ENCODE data around the gene ZNF862. TPM values are rescaled to one million over a fixed set of nuclear protein-coding genes. Genes with fewer than 3 reads are reported as not detected.

ZNF862 gene
- polyA plus RNA-seq, 1 of the 3 experiments (the other 2 are of a cell fraction), result 17.3 TPM

DNA sequence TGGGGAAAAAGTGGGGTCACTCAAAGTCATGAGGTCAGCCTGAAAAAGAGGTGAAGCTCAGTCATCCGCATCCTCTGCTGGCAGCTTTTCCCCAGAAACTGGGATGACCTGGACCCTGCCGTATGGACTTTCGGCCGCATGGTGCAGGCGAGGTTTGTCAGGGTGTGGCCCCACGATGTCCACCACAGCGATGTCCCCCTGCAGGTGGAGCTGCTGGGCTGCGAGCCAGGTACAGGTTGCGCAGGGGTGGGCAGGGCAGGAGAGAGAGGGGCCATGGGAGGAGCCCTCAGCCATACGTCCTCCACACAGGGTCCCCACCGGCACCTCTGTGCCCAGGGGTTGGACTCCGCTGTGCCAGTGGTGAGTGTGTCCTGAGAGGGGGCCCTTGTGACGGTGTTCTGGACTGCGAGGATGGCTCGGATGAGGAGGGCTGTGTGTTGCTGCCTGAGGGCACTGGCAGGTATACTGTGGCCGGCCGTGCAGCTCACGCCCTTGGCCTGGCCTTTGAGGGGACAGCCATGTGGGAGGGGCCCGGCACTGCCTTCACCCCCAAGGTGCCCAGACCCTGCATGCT lies 41.8 kb upstream of the ZNF862 start:
- no peak for DNase-seq
- no peaks in the 10 kb centered on the region for H3K9me3 ChIP-seq
- H3K4me1 ChIP-seq (ENCODE audit: control insufficient read depth in 1 of 2, insufficient read depth in 2 of 2, low read depth in 1 of 2, low read length in 1 of 2), result peaks cover 0 to 4% of the 10 kb centered on the region in 2 experiments; a peak in 1 of 4 replicates
- TF ChIP-seq, protein P1, sequence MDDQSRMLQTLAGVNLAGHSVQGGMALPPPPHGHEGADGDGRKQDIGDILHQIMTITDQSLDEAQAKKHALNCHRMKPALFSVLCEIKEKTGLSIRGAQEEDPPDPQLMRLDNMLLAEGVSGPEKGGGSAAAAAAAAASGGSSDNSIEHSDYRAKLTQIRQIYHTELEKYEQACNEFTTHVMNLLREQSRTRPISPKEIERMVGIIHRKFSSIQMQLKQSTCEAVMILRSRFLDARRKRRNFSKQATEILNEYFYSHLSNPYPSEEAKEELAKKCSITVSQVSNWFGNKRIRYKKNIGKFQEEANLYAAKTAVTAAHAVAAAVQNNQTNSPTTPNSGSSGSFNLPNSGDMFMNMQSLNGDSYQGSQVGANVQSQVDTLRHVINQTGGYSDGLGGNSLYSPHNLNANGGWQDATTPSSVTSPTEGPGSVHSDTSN (IDR thresholded peaks at IDR 0.05), result no peak
- no peak for TF ChIP-seq SMC3 (IDR thresholded peaks at IDR 0.05; ENCODE audit: low read depth, low read length)
- TF ChIP-seq CTCF (IDR thresholded peaks at IDR 0.05), result no peak
- no peak for TF ChIP-seq GABPA (IDR thresholded peaks at IDR 0.05; ENCODE audit: low read depth)
- TF ChIP-seq FOXM1 (IDR thresholded peaks at IDR 0.05; ENCODE audit: low read depth), result no peak
- no peak for TF ChIP-seq SIN3A (IDR thresholded peaks at IDR 0.05; ENCODE audit: borderline replicate concordance, low read depth, low read length)
- no peak for TF ChIP-seq POLR2AphosphoS5 (IDR thresholded peaks at IDR 0.05; ENCODE audit: low read depth, low read length)
- TF ChIP-seq, protein P2, sequence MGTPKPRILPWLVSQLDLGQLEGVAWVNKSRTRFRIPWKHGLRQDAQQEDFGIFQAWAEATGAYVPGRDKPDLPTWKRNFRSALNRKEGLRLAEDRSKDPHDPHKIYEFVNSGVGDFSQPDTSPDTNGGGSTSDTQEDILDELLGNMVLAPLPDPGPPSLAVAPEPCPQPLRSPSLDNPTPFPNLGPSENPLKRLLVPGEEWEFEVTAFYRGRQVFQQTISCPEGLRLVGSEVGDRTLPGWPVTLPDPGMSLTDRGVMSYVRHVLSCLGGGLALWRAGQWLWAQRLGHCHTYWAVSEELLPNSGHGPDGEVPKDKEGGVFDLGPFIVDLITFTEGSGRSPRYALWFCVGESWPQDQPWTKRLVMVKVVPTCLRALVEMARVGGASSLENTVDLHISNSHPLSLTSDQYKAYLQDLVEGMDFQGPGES (IDR thresholded peaks at IDR 0.05; ENCODE audit: low read depth, low read length), result no peak
- no peak for TF ChIP-seq ELF1 (IDR thresholded peaks at IDR 0.05)
- TF ChIP-seq, protein P3, sequence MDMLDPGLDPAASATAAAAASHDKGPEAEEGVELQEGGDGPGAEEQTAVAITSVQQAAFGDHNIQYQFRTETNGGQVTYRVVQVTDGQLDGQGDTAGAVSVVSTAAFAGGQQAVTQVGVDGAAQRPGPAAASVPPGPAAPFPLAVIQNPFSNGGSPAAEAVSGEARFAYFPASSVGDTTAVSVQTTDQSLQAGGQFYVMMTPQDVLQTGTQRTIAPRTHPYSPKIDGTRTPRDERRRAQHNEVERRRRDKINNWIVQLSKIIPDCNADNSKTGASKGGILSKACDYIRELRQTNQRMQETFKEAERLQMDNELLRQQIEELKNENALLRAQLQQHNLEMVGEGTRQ (IDR thresholded peaks at IDR 0.05; ENCODE audit: borderline replicate concordance, low read depth, low read length), result no peak
- TF ChIP-seq TEAD4 (IDR thresholded peaks at IDR 0.05; ENCODE audit: borderline replicate concordance, insufficient read depth), result no peak
- no peak for TF ChIP-seq MAX (IDR thresholded peaks at IDR 0.05; ENCODE audit: low read depth)
- no peak for TF ChIP-seq TAF1 (IDR thresholded peaks at IDR 0.05; ENCODE audit: borderline replicate concordance, low read depth, low read length)
- TF ChIP-seq NFIC (IDR thresholded peaks at IDR 0.05; ENCODE audit: borderline replicate concordance), result no peak
- TF ChIP-seq NRF1 (IDR thresholded peaks at IDR 0.05; ENCODE audit: low read depth, low read length), result no peak
- no peak overlapping the region for H3K4me2 ChIP-seq
- no peaks in the 10 kb centered on the region for H3K9me2 ChIP-seq
- H3K79me2 ChIP-seq (ENCODE audit: insufficient read depth), result no peaks in the 10 kb centered on the region
- ChIA-PET CTCF (interaction anchor here (0.8 to 16.9 kb wide), 4 partner anchors 11 to 54 kb away, joined by 3 to 189 read pairs (median 6); no protein-coding TSS in a partner anchor), POLR2A (interaction anchor here (0.6 kb wide), 1 partner anchor 681 kb away, joined by 7 read pairs; no protein-coding TSS in a partner anchor)
- H4K20me1 ChIP-seq (ENCODE audit: insufficient read depth), result no peaks in the 10 kb centered on the region
- H3K27me3 ChIP-seq (ENCODE audit: insufficient read depth), result peaks cover 15% of the 10 kb centered on the region; the same call in 1 of the 2 replicates
- no peak overlapping the region for H2AFZ ChIP-seq (ENCODE audit: low read depth)
- no peak overlapping the region for H3K27ac ChIP-seq (ENCODE audit: low read depth in 2 of 2, low read length in 1 of 2)
- H3K4me3 ChIP-seq (ENCODE audit: low read depth in 2 of 2, low read length in 1 of 2), result no peak overlapping the region
- no peaks in the 10 kb centered on the region for H3F3A ChIP-seq (replicated peaks; ENCODE audit: insufficient read depth)
- H3K9ac ChIP-seq, result no peak overlapping the region
- no peaks in the 10 kb centered on the region for H3K36me3 ChIP-seq (replicated peaks in 1 of 2; ENCODE audit: control insufficient read depth in 1 of 2, insufficient read depth in 2 of 2, low read length in 1 of 2)
- 71% methylated on average over 18 of the region's 19 CpGs for WGBS (ENCODE audit: low lambda C conversion rate)
